ENCODE data around the gene HDAC4. TPM values are rescaled to one million over a fixed set of nuclear protein-coding genes. Genes with fewer than 3 reads are reported as not detected.

HDAC4 gene
- total and polyA plus RNA-seq, 2 of the 4 experiments (the other 2 are of a cell fraction), result 4.1 to 7.2 TPM

DNA sequence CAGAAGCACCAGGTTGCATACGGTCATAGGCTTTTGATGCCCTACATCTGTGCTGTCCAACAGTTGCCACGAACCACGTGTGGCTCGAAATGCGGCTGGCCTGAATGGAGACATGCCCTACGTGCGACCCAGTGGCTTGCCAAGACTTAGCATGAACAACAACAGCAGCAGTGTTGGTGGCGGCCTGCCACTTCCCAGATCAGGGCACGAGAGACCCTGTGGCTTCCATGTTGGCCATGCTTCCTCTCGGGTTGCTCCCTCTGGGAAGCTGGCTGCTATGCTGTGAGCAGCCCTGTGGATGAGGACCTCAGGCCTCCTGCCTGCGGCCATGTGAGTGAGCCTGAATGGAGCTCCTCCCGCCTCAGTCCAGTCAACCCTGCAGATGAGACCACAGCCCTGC is 212.3 kb downstream of the HDAC4 start:
- intact Hi-C loops (cut with micrococcal nuclease), result no loop called here
- H3K56ac ChIP-seq (ENCODE audit: extremely low read depth, insufficient read depth, low read length), result no peak overlapping the region
- no peak overlapping the region for H2BK15ac ChIP-seq (ENCODE audit: low read depth, low read length)
- no peak overlapping the region for H3K23ac ChIP-seq (ENCODE audit: low read depth, low read length)
- no peak overlapping the region for H2AK9ac ChIP-seq (replicated peaks; ENCODE audit: low read depth, low read length, poor library complexity)
- CTCF ChIA-PET, result no interaction called here
- peaks cover 9% of the 10 kb centered on the region for H3K9me3 ChIP-seq (ENCODE audit: control insufficient read depth, insufficient read depth, low read length)
- POLR2A ChIA-PET (ENCODE audit: unreplicated experiment), result no interaction called here
- no peak overlapping the region for H3K4me3 ChIP-seq (ENCODE audit: insufficient read depth, low read depth, low read length)
- no peaks in the 10 kb centered on the region; the same call in 1 of the 2 replicates for H3K9me1 ChIP-seq (ENCODE audit: insufficient read depth, low read length)
- no TSS peak for BruUV-seq (replicated peaks)
- H2AFZ ChIP-seq (replicated peaks; ENCODE audit: low read length, poor library complexity), result no peak overlapping the region
- H3K14ac ChIP-seq (replicated peaks; ENCODE audit: low read depth, low read length), result no peak overlapping the region
- H3K36me3 ChIP-seq (ENCODE audit: control insufficient read depth, insufficient read depth, low read length), result peaks cover 43% of the 10 kb centered on the region
- dilution Hi-C loops (cut with HindIII; ENCODE audit: low sequenced_read_pairs, unreplicated experiment), result no loop called here
- 95% methylated on average over 7 of the region's 12 CpGs; no CpG with 5 or more reads in 1 of the 2 experiments for WGBS, 2 experiments (ENCODE audit: extremely low coverage in 2 of 2, insufficient read length in 1 of 2)
- no peak for ATAC-seq (ENCODE audit: low read depth)
- H2BK5ac ChIP-seq (ENCODE audit: low read depth, low read length, poor library complexity, severe bottlenecking), result no peak overlapping the region
- H4K5ac ChIP-seq (ENCODE audit: low read depth, low read length), result no peak overlapping the region
- H3K4me1 ChIP-seq (ENCODE audit: control insufficient read depth, insufficient read depth, low read length), result no peaks in the 10 kb centered on the region
- no peak overlapping the region for H2BK120ac ChIP-seq (ENCODE audit: low read depth, low read length)
- H3K27ac ChIP-seq (ENCODE audit: insufficient read depth, low read length), result no peak overlapping the region
- no peaks in the 10 kb centered on the region; the same call in 1 of the 2 replicates for H4K20me1 ChIP-seq (ENCODE audit: insufficient read depth, low read length)
- H2AK5ac ChIP-seq (ENCODE audit: low read depth, low read length), result no peak overlapping the region
- H4K91ac ChIP-seq (ENCODE audit: insufficient read depth, low read depth, low read length), result no peak overlapping the region
- H3K79me1 ChIP-seq (ENCODE audit: low read depth in 1 of 2, low read length in 2 of 2), result no peaks in the 10 kb centered on the region
- H2BK20ac ChIP-seq (ENCODE audit: low read depth, low read length), result no peak overlapping the region
- no peak for DNase-seq
- no peaks in the 10 kb centered on the region for H3K27me3 ChIP-seq (ENCODE audit: control insufficient read depth, insufficient read depth, low read length)
- no peak overlapping the region for H4K8ac ChIP-seq (ENCODE audit: low read depth in 2 of 2, low read length in 2 of 2)
- H3K18ac ChIP-seq (ENCODE audit: low read depth, low read length), result no peak overlapping the region
- no peak overlapping the region for H3K4ac ChIP-seq (ENCODE audit: low read depth, low read length)
- H3K9ac ChIP-seq (ENCODE audit: low read depth, low read length), result no peak overlapping the region
- in situ Hi-C loops (cut with MboI; ENCODE audit: low sequenced_read_pairs), result no loop called here
- H3K4me2 ChIP-seq (ENCODE audit: low read depth, low read length), result no peak overlapping the region
- TF ChIP-seq SMC3 (IDR thresholded peaks at IDR 0.05; ENCODE audit: low read depth, low read length) (no peak), NFE2L2 (IDR thresholded peaks at IDR 0.05; ENCODE audit: low read depth, low read length) (no peak), MAFK (IDR thresholded peaks at IDR 0.05; ENCODE audit: low read depth, low read length) (no peak), RFX5 (IDR thresholded peaks at IDR 0.05; ENCODE audit: low read depth, low read length) (no peak), CHD1 (IDR thresholded peaks at IDR 0.05; ENCODE audit: low read depth, low read length) (no peak), RAD21 (IDR thresholded peaks at IDR 0.05; ENCODE audit: low read length) (no peak), CEBPB (IDR thresholded peaks at IDR 0.05; ENCODE audit: low read depth, low read length) (no peak), FOS (IDR thresholded peaks at IDR 0.05; ENCODE audit: low read depth, low read length) (no peak), POLR2A (IDR thresholded peaks at IDR 0.05; ENCODE audit: low read depth, low read length) (no peak), BHLHE40 (IDR thresholded peaks at IDR 0.05; ENCODE audit: low read depth, low read length) (no peak), MXI1 (IDR thresholded peaks at IDR 0.05; ENCODE audit: borderline replicate concordance, low read depth, low read length) (no peak), RCOR1 (IDR thresholded peaks at IDR 0.05; ENCODE audit: insufficient replicate concordance, low read length) (no peak)
- TF ChIP-seq, protein P1, sequence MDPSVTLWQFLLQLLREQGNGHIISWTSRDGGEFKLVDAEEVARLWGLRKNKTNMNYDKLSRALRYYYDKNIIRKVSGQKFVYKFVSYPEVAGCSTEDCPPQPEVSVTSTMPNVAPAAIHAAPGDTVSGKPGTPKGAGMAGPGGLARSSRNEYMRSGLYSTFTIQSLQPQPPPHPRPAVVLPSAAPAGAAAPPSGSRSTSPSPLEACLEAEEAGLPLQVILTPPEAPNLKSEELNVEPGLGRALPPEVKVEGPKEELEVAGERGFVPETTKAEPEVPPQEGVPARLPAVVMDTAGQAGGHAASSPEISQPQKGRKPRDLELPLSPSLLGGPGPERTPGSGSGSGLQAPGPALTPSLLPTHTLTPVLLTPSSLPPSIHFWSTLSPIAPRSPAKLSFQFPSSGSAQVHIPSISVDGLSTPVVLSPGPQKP (IDR thresholded peaks at IDR 0.05; ENCODE audit: borderline replicate concordance, low read depth, low read length), result no peak
- TF ChIP-seq, protein P2, sequence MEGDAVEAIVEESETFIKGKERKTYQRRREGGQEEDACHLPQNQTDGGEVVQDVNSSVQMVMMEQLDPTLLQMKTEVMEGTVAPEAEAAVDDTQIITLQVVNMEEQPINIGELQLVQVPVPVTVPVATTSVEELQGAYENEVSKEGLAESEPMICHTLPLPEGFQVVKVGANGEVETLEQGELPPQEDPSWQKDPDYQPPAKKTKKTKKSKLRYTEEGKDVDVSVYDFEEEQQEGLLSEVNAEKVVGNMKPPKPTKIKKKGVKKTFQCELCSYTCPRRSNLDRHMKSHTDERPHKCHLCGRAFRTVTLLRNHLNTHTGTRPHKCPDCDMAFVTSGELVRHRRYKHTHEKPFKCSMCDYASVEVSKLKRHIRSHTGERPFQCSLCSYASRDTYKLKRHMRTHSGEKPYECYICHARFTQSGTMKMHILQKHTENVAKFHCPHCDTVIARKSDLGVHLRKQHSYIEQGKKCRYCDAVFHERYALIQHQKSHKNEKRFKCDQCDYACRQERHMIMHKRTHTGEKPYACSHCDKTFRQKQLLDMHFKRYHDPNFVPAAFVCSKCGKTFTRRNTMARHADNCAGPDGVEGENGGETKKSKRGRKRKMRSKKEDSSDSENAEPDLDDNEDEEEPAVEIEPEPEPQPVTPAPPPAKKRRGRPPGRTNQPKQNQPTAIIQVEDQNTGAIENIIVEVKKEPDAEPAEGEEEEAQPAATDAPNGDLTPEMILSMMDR (conservative IDR thresholded peaks at IDR 0.05; ENCODE audit: low read depth, low read length), result no peak
- TF ChIP-seq, protein P3, sequence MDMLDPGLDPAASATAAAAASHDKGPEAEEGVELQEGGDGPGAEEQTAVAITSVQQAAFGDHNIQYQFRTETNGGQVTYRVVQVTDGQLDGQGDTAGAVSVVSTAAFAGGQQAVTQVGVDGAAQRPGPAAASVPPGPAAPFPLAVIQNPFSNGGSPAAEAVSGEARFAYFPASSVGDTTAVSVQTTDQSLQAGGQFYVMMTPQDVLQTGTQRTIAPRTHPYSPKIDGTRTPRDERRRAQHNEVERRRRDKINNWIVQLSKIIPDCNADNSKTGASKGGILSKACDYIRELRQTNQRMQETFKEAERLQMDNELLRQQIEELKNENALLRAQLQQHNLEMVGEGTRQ (IDR thresholded peaks at IDR 0.05; ENCODE audit: low read depth, low read length), result no peak

All from IMR-90 (cell line).